ENCODE data around the gene BRME1. TPM values are rescaled to one million over a fixed set of nuclear protein-coding genes. Genes with fewer than 3 reads are reported as not detected.

The BRME1 gene
- total RNA-seq, 1 donor from 2014 or later: 2.9 TPM

DNA sequence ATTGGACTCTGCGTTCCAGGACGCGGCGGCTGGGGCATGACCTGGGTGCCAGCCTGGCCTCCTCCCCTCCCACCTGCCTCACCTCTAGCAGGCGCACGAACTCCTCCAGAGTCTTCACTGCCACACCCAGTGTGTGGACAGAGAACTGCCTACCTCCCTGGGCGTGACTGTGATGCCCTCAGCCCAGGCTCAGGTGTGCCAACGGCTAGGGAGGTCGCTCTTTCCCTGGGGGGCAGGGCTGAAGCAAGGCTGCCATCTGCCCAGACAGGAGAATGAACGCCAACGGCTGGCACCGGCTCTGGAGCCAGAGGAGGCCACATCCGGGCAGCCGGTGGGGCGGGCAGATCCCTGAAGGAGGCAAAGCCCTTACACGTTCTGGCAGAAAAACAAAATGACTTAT, 17.6 kb downstream of the BRME1 start:
- no peak overlapping the region for H3K27ac Mint-ChIP-seq (ENCODE audit: unreplicated experiment)
- DNase-seq (ENCODE audit: low spot score): no peak
- no peaks in the 10 kb centered on the region for H3K27me3 Mint-ChIP-seq (ENCODE audit: low read depth)
- H3K36me3 Mint-ChIP-seq (ENCODE audit: low read depth): no peaks in the 10 kb centered on the region
- no peak for TF ChIP-seq CTCF (IDR thresholded peaks at IDR 0.05)
- no peak overlapping the region for H3K4me3 Mint-ChIP-seq (ENCODE audit: unreplicated experiment)
- H3K4me1 Mint-ChIP-seq (ENCODE audit: low read depth): no peaks in the 10 kb centered on the region
- H3K9me3 Mint-ChIP-seq (ENCODE audit: low read depth): no peaks in the 10 kb centered on the region

DNA sequence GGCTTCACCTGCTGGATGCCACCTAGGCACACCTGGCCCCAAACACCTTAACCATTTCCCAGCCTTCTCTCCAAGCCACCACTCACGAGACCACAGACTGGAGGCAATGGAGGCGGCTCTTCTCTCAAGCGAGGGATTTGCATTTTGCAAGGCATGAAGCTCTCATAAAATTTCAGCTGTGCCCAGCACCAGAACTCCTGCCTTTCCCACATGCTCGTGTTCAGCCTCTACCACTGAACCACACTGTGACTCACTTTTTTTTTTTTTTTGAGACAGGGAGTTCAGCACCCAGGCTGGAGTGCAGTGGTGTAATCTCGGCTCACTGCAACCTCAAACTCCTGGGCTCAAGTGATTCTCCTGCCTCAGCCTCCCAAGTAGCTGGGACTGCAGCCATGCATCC, 18.4 kb downstream of the BRME1 start:
- no peak for TF ChIP-seq CTCF (IDR thresholded peaks at IDR 0.05)
- H3K27ac Mint-ChIP-seq (ENCODE audit: unreplicated experiment): no peak overlapping the region
- no peaks in the 10 kb centered on the region for H3K27me3 Mint-ChIP-seq (ENCODE audit: low read depth)
- no peak overlapping the region for H3K4me3 Mint-ChIP-seq (ENCODE audit: unreplicated experiment)
- no peak for DNase-seq (ENCODE audit: low spot score)
- H3K36me3 Mint-ChIP-seq (ENCODE audit: low read depth): no peaks in the 10 kb centered on the region
- H3K9me3 Mint-ChIP-seq (ENCODE audit: low read depth): no peaks in the 10 kb centered on the region
- no peaks in the 10 kb centered on the region for H3K4me1 Mint-ChIP-seq (ENCODE audit: low read depth)

DNA sequence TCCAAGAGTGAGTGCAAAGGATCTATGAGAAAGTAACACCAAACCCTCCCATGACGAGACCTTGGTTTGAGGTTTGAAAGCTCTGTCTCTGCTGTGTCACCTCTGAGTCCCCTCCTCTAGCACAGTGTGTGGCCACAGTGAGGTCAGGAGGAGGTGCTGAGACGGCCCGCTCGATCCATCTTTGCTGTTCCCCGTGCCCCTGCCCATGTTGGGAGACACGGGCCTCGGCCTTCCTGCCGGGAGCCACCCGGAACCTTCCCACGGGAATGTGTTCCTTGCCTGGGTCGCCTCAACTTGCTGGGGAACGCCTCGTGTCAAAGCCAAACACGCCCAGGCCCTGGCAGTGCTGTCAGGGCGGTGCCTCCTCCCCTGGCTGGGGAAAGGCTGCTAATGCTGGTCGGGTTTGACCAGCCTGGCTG, 18.9 kb downstream of the BRME1 start:
- Mint-ChIP-seq H3K36me3 (ENCODE audit: low read depth) (no peaks in the 10 kb centered on the region), H3K9me3 (ENCODE audit: low read depth) (no peaks in the 10 kb centered on the region), H3K4me1 (ENCODE audit: low read depth) (peaks cover 4% of the 10 kb centered on the region), H3K4me3 (ENCODE audit: unreplicated experiment) (no peak overlapping the region), H3K27me3 (ENCODE audit: low read depth) (no peaks in the 10 kb centered on the region), H3K27ac (ENCODE audit: unreplicated experiment) (no peak overlapping the region)
- no peak for TF ChIP-seq CTCF (IDR thresholded peaks at IDR 0.05)
- DNase-seq (ENCODE audit: low spot score): no peak

DNA sequence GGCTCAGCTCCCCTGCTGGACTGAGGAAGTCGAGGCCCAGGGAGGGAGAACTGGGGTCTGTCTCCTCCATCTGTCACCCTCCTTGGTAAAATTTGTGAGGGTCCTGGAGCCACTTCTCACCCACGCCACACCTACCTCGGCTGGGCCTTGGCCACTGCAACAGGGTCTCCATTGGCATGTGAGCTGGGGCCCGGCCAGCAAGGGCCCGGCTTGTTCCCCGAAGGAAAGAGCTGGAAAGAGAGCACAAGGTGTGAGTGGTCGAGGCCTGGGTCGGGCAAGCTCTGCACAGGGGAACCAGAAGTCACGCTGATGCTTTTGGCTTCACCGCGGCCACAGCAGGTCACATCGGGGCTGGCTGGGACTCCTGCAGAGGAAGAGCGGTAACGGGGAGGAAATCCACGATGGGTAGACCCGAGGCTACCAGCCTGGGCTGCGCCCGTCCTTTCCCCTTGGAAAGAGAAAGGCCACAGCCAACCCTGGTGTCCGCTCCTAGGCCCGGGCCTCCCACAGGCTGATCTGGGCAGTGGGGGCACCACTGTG, 20.0 kb downstream of the BRME1 start:
- Mint-ChIP-seq H3K36me3 (ENCODE audit: low read depth) (no peaks in the 10 kb centered on the region), H3K4me3 (ENCODE audit: unreplicated experiment) (no peak overlapping the region), H3K27ac (ENCODE audit: unreplicated experiment) (no peak overlapping the region), H3K27me3 (ENCODE audit: low read depth) (no peaks in the 10 kb centered on the region), H3K4me1 (ENCODE audit: low read depth) (peaks cover 16% of the 10 kb centered on the region), H3K9me3 (ENCODE audit: low read depth) (no peaks in the 10 kb centered on the region)
- DNase-seq (ENCODE audit: low spot score): no peak
- no peak for TF ChIP-seq CTCF (IDR thresholded peaks at IDR 0.05)

GRCh38 chr19:13884726-13885591, 21.0 kb downstream of the BRME1 start:
- Mint-ChIP-seq H3K4me3 (ENCODE audit: unreplicated experiment) (no peak overlapping the region), H3K4me1 (ENCODE audit: low read depth) (peaks cover 24% of the 10 kb centered on the region), H3K9me3 (ENCODE audit: low read depth) (no peaks in the 10 kb centered on the region), H3K27ac (ENCODE audit: unreplicated experiment) (no peak overlapping the region), H3K36me3 (ENCODE audit: low read depth) (no peaks in the 10 kb centered on the region), H3K27me3 (ENCODE audit: low read depth) (no peaks in the 10 kb centered on the region)
- DNase-seq (ENCODE audit: low spot score): no peak
- no peak for TF ChIP-seq CTCF (IDR thresholded peaks at IDR 0.05)

Measured in chondrocyte (in vitro differentiated cells).